Endothelial cell of hepatic sinusoid (primary cell): Measurements from ENCODE around the gene DLK1.

Experiments used
- in situ Hi-C: cut with HindIII; loops from 2 replicates; pipeline ENCODE4 v1.10.0; 2017; ENCODE audit warnings: low sequenced_read_pairs

DLK1 gene

DNA sequence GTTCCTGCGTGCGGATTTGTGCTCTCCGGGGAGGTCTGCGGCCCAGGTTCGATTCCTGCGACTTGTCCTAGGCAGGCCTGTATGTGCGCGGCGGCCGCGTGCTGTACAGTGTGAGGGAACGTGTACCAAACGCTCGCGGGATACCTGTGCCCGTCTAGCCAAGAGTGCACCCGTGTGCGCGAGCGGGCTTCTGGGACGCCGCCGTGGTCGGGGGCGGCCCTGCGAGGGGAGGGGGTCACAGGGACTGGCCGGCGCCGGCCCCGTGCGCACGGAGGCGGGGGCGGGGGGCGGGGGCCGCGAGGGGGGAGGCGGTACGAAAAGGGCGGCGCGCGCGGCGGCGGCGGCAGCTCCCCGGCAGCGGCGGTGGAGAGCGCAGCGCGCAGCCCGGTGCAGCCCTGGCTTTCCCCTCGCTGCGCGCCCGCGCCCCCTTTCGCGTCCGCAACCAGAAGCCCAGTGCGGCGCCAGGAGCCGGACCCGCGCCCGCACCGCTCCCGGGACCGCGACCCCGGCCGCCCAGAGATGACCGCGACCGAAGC is at the start of gene DLK1:
Gene DLK1, plus strand, starts transcription at position 343 of the 536 bp plus-strand sequence. Its CDS starts 177 bp downstream, at position 520.
- in situ Hi-C loops = no loop called here

DNA sequence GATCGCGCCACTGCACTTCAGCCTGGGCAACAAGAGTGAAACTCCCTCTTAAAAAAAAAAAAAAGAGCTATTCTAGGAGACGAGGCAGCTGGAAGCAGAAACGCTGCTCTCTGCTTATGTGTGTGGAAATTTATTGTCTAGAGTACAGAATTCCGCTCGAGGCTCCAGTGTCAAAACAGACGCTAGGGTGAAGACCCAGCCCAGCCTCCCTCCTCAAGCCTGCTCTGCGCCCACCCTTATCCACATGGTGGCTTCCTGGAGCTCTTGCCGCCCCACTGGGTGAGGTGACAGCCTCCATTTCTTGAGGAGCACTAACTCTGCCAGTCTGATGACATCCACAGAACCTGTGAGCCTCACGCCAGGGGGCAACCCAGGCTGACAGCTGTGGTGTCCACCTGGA is 49.5 kb upstream of the DLK1 start:
- in situ Hi-C loops = no loop called here

DNA sequence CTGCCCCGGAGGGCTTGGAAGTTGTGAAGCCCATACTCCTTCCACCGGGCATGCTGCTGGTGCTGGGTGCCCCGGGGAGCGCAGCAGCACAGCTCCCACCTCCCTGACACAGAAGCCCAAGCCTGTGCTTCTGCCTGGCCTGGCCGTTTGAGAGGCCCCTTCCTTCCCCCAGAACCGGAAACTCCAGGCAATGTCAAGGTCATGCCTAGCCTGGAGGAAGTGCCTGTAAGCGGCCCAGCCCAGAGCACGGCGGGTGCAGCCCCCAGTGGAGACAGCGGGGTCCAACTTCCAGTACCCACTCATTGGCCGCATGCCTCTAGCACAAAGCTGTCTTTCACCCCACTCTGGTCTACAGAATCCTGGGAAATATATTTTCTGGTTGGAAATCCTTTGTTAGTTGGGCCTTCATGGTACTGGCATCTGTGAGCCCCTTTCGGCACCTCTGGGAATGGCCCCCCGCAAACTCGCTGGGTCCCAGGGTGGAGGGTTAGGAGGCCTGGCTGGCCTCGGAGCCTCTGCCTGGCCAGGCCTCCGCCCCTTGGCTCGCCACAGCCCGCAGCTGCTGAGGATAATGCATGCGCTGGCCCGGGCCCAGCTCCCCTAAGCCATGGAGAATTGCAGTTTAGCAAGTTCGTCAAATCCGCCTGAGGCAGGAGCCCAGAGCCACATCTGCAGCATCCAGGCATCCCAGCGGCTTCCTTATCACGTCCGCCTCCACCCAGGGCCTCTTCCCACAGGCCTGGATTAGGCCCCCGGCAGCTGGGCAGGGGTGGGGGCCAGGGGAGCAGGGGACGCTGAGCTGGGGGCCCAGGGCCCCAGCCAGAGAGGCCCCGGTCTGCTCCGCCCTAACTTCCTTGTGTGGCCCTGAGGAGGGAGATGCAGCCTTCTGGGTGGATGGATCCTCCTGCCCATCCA is 48.9 kb upstream of the DLK1 start:
- in situ Hi-C loops = no loop called here

DNA sequence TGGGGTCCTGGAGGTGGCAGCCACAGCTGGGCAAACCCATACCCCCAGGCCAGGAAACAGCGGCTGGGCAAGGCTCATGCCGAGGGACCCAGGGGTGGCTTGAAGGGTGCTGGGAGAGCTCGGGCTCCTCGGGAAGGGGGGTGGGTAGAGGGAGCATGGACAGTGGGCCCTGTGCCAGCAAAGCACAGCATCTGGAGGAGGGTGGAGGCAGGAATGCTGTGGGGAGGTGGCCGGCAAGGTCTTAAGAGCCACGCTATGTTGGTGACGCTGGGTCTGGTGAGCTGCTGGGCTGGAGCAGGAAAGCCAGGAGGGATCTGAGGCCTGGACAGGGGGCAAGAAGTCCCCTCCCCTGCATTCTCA is 48.2 kb upstream of the DLK1 start:
- in situ Hi-C loops = no loop called here

DNA sequence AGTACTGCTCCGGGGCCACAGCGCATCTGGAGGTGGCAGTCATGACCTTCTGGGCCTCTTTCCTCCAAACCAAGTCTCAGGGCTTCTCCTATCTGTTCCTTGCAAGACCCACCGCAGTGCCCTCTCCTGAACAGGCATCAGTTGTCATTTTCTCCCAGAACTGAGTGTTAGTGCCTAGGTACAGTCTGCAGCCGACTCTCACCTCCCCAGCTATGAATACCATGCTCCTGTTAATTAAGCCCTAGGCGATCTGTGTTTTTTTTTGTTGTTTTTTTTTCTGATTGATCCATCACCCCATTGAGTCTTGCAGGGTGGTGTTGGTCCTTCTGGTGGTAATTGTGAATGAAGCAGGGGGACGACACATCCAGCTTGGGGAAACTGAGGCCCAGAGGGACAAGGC is 47.5 kb upstream of the DLK1 start:
- in situ Hi-C loops = no loop called here

DNA sequence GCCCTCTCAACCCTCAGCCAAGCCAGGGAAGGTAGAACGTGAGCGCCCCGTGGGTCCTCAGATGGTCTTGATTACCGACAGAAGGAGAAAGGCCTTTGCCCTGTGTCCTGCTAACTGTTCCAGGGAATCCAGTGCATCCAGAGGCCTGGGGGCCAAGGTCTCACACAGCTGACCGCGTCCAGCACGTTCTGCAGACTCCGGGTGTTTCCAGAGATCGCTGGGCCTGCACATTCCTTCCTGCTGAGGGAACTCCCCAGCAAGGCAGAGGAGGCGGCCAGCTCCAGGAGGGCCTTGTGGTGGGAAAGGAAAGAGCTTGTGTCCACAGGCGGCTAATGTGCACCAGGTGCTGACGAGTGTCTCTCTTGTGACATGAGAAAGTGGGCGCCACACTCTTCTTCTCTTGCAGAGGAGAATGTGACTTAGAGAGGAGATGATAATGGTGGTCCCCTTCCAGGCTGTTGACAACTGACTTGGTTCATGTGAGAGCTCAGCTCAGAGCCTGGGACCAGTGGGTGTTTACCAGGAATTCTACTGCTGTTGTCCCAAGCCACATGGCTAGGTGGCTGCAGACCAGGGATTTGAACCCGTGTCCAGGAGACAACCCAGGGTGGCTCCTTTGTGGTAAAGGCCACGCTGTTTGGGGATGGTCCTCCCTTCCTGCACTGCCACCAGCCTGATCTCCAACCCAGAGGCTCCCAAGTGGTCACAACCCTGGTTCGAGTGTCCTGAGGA is 46.8 kb upstream of the DLK1 start:
- in situ Hi-C loops = no loop called here

DNA sequence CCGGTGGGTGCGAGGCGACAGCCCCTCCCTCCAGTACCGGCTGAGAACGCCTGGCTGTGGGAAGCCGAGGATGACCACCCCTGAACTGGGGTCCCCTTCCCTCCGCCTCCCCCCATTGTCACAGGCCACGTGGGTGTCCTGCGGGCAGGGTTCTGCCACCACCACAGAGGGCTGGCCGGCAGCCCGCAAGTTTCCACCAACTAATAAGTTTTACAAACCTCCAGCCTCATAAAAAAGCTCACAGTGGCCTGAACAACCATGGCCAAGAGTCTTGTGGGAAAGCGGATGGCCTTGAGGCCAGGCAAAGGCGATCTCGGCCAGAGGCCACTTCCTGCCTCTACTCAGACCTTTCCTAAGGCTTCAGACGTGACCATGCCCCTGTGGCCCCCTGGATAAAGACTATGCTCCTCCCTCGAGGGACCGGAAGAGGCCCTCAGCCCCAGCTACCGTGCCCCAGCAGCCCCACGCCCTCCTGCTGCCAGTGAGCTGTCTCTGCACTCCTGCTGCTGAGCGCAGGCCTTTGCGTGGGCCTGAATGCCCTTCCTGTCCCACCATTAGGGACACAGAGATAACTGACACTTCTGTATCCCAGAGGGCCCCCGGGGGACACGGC is 46.1 kb upstream of the DLK1 start:
- in situ Hi-C loops = no loop called here

DNA sequence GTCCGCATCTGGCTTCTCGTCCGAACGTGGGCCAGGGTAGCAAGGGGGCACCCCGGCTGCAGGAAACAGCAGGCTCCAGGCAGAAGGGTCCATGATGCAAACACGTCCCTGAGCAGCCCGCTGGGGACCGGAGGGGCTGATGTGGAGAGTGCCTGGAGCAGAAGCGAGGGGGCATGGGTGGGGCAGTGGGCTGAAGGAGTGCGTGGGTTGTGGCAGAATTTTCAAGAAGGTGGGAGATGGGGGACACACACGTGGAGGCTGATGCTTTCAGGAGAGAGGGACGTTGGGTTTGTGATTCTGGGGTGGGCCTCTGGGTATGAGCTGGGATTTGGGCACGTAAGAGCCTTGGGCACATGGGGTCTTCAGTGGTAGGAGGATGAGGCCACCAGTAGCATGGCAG is 45.6 kb upstream of the DLK1 start:
- in situ Hi-C loops = no loop called here

DNA sequence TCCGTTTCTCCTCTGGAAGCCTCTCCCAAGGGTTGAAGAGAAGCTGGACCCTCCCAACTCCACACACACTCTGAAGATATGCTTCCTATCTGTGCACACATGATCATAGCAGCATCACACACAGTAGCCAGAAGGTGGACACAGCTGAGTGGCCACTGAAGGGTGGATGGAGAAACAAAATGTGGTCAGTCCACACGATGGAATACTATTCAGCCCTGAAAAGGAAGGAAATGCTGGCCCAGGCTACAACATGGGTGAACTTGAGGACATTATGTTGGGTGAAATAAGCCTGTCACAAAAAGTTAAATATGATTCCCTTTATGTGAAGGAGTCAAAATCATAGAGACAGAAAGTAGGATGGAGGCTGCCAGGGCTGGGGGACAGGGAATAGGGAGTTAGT is 43.9 kb upstream of the DLK1 start:
- in situ Hi-C loops = no loop called here

DNA sequence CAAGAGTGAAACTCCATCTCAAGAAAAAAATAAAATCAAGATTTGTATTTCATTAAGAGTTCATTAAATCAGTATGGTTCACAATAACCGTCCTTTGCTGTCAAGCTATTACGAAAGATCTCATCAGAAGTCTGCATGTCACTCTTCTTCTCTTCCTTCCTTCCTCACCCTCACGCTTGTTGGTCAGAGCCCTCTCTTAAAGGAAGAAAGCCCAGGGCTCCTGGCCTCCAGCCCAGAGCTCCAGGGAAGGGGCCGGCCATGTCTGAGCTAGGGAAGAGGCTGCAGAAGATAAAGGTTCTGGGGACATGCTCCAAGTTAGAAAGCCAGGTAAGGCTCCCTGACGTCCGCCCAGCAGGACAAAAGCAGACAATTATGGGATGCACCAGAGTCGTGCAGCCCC is 43.1 kb upstream of the DLK1 start:
- in situ Hi-C loops = no loop called here

DNA sequence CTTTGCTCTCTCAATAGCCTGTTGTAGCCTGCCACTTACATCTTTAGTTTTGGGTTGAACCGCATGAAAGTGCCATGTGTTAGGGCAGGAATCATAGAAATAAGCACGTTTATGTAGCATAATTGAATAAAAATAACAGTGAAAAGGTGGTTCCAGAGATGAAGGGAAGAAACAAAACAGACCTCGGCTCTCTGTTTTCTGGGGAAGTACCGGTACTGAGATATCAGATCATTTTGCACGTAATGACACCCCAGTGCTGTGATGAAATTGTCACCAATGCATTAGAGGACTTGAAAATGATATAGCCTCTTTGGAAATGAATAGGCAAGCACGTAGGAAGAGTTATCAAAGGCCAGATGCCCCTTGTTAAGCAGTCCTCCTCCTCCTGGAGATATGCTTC is 42.5 kb upstream of the DLK1 start:
- in situ Hi-C loops = no loop called here

DNA sequence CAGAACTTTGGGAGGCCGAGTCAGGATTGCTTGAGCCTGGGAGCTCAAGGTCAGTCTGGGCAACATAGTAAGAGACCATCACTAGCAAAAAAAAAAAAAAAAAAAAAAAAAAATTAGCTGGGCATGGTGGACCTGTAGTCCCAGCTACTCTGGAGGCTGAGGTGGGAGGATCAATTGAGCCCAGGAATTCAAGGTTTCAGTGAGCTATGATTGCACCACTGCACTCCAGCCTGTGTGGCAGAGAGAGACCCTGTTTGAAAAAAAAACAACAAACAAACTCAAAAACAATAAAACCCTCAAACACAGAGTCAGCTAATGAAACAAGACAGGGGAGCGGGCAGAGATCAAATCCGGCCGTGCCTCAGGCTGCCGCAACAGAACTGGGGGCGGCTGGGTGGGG is 41.7 kb upstream of the DLK1 start:
- in situ Hi-C loops = no loop called here

DNA sequence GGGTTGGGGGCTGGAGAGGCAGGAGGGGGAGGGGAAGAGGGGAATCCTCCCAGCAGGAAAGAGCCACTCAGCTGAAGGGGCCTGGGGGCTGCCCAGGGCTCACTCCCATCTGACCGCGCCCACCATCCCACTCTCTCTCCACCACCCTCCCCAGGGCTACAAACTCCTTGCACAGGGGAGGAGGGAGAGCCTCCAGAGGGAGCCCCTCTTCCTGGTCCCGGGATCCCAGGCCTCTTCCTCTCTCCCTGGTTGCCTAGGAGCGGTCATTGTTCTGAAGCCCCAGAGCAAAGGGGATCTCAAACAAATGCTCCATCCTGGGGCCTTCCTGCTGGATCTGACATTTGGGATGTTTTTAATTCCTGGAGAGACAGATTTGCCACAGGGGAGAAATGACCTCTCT is 39.8 kb upstream of the DLK1 start:
- in situ Hi-C loops = no loop called here

DNA sequence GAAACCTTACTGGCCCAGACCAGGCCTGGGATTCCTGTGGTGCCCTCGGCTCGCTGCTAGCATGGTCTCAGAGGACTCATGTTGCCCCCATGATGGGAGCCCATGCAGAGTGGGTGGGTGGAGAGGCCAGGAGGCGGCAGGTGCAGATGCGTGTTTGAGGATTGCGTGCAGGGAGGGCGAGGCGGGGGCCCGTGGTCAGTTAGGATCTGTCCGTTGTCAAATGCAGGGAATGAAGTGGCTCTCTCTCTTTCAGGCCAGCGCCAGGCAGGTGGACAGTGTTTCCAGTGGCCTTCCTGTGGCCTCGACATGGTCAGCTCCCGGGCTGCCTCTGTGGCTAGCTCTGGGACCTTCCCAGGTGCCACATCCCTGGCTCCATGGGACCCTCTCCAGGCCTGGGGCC is 39.3 kb upstream of the DLK1 start:
- in situ Hi-C loops = no loop called here

DNA sequence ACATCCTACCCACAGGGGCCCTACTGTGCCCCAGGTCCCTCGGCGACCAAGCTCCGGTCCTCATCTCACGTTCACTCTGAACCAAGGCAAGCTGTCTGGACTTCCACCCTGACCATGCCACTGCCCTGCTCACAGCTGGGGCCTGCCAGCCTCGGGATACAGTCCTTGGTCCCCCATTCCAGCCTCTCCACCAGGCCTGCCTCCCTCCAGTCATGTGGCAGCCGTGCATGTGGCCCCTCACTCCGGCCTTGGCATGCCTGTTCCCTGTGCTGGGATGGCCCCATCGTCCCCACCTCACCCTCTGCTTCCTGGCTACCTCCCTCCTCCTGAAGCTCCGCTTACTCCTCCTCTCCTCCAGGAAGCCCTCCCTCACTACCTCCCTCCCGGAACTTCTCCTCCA is 38.6 kb upstream of the DLK1 start:
- in situ Hi-C loops = no loop called here

DNA sequence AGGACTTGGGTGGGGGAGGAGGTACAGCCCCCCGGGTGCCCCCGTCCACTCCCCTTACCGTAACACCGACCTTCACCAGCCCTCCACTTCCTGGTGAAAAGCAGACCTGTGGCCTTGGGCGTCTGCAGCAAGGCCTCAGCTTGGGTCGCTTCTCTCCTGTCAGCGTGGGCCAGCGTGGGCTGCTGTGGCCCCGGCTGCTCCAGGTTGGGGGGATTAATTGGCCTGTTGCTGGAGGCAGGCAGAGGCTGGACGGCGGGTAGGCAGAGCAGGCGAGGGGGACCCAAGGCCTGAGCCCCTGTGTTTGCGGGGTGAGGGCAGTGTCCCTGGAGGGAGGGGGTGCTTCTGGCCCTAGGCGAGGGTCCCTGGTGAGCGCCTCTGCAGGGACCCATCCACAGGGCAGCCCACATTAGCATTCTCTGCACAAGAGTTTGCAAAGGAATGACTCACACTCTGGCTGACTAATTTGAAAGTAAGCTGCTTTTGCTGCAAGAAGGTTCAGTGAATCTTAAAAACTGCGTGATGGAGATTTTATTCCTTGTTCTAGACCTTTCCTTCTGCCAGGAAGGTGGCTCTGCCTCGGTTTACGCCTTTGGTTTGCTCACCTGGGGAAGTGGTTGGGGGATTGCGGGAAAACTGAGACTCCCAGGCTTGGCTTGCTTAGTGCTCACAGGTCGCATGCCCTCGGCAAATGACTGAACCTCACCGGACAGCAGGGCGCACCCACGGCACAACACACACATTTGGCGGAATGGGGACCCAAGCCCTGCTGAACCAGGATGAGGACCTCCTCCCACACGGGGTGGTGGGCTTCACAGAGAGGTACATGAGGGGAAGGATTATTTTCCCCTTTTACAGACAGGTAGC is 37.9 kb upstream of the DLK1 start:
- in situ Hi-C loops = no loop called here

DNA sequence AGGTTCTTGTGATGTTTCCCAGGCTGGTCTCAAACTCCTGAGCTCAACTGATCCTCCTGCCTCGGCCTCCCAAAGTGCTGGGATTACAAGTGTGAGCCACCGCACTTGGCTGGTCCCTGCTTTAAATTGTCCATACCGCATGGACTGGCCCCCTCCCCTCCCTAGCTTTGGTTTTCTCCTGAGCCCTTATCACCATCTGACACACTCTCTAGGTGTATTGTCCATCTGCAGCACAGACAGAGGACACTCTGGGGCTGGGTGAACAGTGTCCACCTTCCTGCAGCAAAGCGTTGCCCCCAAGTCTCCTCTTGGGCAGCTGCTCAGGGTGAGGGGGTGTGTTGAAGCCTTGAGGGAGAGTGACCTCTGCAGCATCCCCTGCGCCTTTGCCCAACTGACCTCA is 36.0 kb upstream of the DLK1 start:
- in situ Hi-C loops = no loop called here

DNA sequence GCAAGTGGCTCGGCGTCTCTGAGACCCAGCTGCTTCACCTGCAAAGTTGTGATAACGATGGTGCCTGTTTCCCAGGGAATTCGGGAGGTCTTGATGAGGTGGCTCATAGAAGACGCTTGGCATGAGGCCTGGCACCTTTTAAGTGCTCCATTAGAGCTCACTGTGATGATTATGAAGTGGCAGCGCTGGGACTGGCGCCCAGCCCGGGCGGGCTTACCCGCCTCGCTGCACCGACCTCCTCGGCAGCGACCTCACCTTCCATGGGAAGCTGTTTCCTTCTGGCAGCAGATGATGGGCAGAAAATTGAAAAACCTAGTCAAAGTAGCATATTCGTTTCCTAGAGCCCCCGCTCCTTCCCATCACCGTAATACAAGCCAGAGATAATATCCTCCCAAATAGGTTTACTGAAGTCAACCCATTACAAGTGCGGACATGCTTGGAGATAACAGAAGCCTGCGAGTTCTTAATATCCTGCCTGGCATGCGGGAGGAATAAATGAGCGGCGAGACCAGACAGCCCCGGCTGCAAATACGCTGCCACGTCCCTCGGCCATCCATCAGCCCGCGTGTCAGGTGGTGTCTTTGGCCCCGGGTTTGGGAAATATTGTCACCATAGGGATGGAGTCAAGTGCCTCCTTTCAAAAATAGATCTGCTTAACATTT is 35.2 kb upstream of the DLK1 start:
- in situ Hi-C loops = no loop called here

DNA sequence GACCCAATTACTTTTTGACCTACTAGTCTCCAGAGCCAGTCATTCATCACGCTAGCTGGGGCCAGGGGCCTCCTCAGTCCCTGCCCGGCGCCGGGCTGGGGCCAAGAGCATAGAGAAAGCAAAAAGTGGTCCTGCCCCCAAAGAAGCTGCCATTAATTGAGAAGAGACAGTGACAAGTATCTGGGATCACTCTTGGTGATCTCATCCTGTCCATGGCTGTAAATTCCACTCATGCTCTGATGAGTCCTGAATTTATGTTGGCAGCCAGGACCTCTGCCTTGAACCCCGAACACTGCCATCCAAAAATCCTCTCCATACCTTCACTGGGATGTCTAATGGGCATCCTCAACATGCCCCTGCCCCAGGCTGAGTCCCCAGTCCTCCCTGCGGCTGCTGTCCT is 34.4 kb upstream of the DLK1 start:
- in situ Hi-C loops = no loop called here

DNA sequence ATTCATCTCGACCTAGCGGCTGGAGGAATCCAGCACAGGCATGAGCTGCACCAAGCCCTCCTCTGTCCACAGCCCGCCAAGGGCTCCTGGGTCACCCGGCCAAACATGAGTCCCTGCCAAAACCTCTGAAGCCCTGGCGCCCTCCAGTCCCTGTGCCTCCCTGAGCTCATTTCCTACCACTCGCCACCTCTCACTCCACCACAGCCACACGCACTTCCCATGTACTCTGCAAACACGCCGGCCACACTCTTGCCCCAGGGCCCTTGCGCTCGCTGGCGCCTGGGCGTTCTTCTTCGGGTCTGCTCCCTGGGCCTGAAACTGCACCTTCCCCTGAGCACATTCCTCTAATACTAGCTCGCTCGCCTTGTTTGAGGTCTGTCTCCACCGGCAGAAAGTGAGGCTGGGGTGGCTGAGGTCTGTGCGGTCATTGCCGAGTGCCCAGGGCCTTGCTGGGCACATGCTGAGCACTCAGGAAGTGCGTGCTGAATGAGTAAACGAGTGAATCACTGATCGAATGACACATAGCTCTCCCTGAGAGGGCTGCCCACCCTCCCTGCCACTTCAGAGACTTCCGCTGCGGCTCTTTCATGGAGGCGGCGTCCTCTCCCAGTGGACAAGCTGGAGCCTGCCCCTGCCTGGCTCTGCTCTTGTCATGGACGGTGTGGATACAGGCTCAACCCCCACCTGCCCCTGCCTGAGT is 33.7 kb upstream of the DLK1 start:
- in situ Hi-C loops = no loop called here
